ENCODE results near the gene SPIN2B. TPM values are rescaled to one million over a fixed set of nuclear protein-coding genes. Genes with fewer than 3 reads are reported as not detected.

SPIN2B gene
- total and polyA plus RNA-seq, 2 of the 4 experiments (the other 2 are of a cell fraction): 3.0 to 9.3 TPM

DNA sequence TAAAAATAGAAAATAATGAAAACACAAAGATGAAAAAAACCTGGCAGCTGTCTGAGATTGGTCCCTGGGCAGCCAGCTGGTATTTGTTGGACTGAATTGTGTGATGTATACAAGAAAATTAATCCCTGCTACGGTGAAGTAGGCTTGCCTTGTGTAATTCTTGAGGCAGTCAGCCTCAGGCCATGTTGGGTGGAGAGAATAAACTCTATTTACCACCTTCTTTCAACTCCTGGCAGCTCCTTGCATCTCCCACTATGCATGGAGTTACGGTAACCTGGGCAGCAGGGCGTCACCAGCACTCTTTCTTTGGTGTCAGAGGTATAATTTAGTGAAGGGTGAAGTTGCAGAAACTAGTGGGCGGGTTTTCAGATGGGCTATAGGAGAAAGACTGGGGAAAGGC is 12.4 kb upstream of the SPIN2B start:
- H2BK5ac ChIP-seq (ENCODE audit: low read depth, low read length, poor library complexity, severe bottlenecking): no peak overlapping the region
- H3K14ac ChIP-seq (replicated peaks; ENCODE audit: low read depth, low read length): no peak overlapping the region
- TF ChIP-seq, protein P1, sequence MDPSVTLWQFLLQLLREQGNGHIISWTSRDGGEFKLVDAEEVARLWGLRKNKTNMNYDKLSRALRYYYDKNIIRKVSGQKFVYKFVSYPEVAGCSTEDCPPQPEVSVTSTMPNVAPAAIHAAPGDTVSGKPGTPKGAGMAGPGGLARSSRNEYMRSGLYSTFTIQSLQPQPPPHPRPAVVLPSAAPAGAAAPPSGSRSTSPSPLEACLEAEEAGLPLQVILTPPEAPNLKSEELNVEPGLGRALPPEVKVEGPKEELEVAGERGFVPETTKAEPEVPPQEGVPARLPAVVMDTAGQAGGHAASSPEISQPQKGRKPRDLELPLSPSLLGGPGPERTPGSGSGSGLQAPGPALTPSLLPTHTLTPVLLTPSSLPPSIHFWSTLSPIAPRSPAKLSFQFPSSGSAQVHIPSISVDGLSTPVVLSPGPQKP (IDR thresholded peaks at IDR 0.05; ENCODE audit: borderline replicate concordance, low read depth, low read length): no peak
- TF ChIP-seq MAFK (IDR thresholded peaks at IDR 0.05; ENCODE audit: low read depth, low read length): no peak
- TF ChIP-seq, protein P2, sequence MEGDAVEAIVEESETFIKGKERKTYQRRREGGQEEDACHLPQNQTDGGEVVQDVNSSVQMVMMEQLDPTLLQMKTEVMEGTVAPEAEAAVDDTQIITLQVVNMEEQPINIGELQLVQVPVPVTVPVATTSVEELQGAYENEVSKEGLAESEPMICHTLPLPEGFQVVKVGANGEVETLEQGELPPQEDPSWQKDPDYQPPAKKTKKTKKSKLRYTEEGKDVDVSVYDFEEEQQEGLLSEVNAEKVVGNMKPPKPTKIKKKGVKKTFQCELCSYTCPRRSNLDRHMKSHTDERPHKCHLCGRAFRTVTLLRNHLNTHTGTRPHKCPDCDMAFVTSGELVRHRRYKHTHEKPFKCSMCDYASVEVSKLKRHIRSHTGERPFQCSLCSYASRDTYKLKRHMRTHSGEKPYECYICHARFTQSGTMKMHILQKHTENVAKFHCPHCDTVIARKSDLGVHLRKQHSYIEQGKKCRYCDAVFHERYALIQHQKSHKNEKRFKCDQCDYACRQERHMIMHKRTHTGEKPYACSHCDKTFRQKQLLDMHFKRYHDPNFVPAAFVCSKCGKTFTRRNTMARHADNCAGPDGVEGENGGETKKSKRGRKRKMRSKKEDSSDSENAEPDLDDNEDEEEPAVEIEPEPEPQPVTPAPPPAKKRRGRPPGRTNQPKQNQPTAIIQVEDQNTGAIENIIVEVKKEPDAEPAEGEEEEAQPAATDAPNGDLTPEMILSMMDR (conservative IDR thresholded peaks at IDR 0.05; ENCODE audit: low read depth, low read length): no peak
- no peak for TF ChIP-seq NFE2L2 (IDR thresholded peaks at IDR 0.05; ENCODE audit: low read depth, low read length)
- TF ChIP-seq CEBPB (IDR thresholded peaks at IDR 0.05; ENCODE audit: low read depth, low read length): no peak
- TF ChIP-seq, protein P3, sequence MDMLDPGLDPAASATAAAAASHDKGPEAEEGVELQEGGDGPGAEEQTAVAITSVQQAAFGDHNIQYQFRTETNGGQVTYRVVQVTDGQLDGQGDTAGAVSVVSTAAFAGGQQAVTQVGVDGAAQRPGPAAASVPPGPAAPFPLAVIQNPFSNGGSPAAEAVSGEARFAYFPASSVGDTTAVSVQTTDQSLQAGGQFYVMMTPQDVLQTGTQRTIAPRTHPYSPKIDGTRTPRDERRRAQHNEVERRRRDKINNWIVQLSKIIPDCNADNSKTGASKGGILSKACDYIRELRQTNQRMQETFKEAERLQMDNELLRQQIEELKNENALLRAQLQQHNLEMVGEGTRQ (IDR thresholded peaks at IDR 0.05; ENCODE audit: low read depth, low read length): no peak
- no peak for TF ChIP-seq POLR2A (IDR thresholded peaks at IDR 0.05; ENCODE audit: low read depth, low read length)
- TF ChIP-seq RCOR1 (IDR thresholded peaks at IDR 0.05; ENCODE audit: insufficient replicate concordance, low read length): no peak
- no peak for TF ChIP-seq MXI1 (IDR thresholded peaks at IDR 0.05; ENCODE audit: borderline replicate concordance, low read depth, low read length)
- no peak for TF ChIP-seq RAD21 (IDR thresholded peaks at IDR 0.05; ENCODE audit: low read length)
- no peak for TF ChIP-seq BHLHE40 (IDR thresholded peaks at IDR 0.05; ENCODE audit: low read depth, low read length)
- no peak for TF ChIP-seq CHD1 (IDR thresholded peaks at IDR 0.05; ENCODE audit: low read depth, low read length)
- TF ChIP-seq MAZ (IDR thresholded peaks at IDR 0.05; ENCODE audit: borderline replicate concordance, low read depth, low read length): no peak
- no peak for TF ChIP-seq FOS (IDR thresholded peaks at IDR 0.05; ENCODE audit: low read depth, low read length)
- no peak for TF ChIP-seq RFX5 (IDR thresholded peaks at IDR 0.05; ENCODE audit: low read depth, low read length)
- no peak for TF ChIP-seq SMC3 (IDR thresholded peaks at IDR 0.05; ENCODE audit: low read depth, low read length)
- H3K9me3 ChIP-seq (ENCODE audit: control insufficient read depth, insufficient read depth, low read length): no peaks in the 10 kb centered on the region
- H2AK9ac ChIP-seq (replicated peaks; ENCODE audit: low read depth, low read length, poor library complexity): no peak overlapping the region
- H2BK20ac ChIP-seq (ENCODE audit: low read depth, low read length): no peak overlapping the region
- ChIA-PET CTCF (no interaction called here), POLR2A (ENCODE audit: unreplicated experiment) (no interaction called here)
- no peak overlapping the region for H4K5ac ChIP-seq (ENCODE audit: low read depth, low read length)
- no peak overlapping the region for H3K9ac ChIP-seq (ENCODE audit: low read depth, low read length)
- intact Hi-C loops (cut with micrococcal nuclease) (no loop called here), in situ Hi-C loops (cut with MboI; ENCODE audit: low sequenced_read_pairs) (loop anchor here (25.0 kb wide), 1 partner anchor 779 kb away; the partner anchor contains the start of gene ZXDA), dilution Hi-C loops (cut with HindIII; ENCODE audit: low sequenced_read_pairs, unreplicated experiment) (no loop called here)
- no peak overlapping the region for H3K4me3 ChIP-seq (ENCODE audit: insufficient read depth, low read depth, low read length)
- no peak overlapping the region for H2BK15ac ChIP-seq (ENCODE audit: low read depth, low read length)
- BruUV-seq (replicated peaks): no TSS peak
- H3K9me1 ChIP-seq (ENCODE audit: insufficient read depth, low read length): no peaks in the 10 kb centered on the region
- ATAC-seq (ENCODE audit: low read depth) (no peak), DNase-seq (no peak)
- H4K8ac ChIP-seq (ENCODE audit: low read depth in 2 of 2, low read length in 2 of 2): no peak overlapping the region
- WGBS, 2 experiments (ENCODE audit: extremely low coverage in 2 of 2, insufficient read length in 1 of 2): no CpG with 5 or more reads among the region's 4 CpGs
- H3K4me1 ChIP-seq (ENCODE audit: control insufficient read depth, insufficient read depth, low read length): no peaks in the 10 kb centered on the region
- H2BK120ac ChIP-seq (ENCODE audit: low read depth, low read length): no peak overlapping the region
- no peak overlapping the region for H4K91ac ChIP-seq (ENCODE audit: insufficient read depth, low read depth, low read length)
- H3K4me2 ChIP-seq (ENCODE audit: low read depth, low read length): no peak overlapping the region
- no peak overlapping the region for H3K4ac ChIP-seq (ENCODE audit: low read depth, low read length)
- no peak overlapping the region for H3K18ac ChIP-seq (ENCODE audit: low read depth, low read length)
- H3K79me1 ChIP-seq (ENCODE audit: low read depth in 1 of 2, low read length in 2 of 2): no peaks in the 10 kb centered on the region
- no peak overlapping the region for H2AFZ ChIP-seq (replicated peaks; ENCODE audit: low read length, poor library complexity)
- H2AK5ac ChIP-seq (ENCODE audit: low read depth, low read length): no peak overlapping the region
- H3K27me3 ChIP-seq (ENCODE audit: control insufficient read depth, insufficient read depth, low read length): no peaks in the 10 kb centered on the region
- no peak overlapping the region for H3K23ac ChIP-seq (ENCODE audit: low read depth, low read length)
- no peaks in the 10 kb centered on the region for H3K36me3 ChIP-seq (ENCODE audit: control insufficient read depth, insufficient read depth, low read length)
- H4K20me1 ChIP-seq (ENCODE audit: insufficient read depth, low read length): no peaks in the 10 kb centered on the region
- no peak overlapping the region for H3K56ac ChIP-seq (ENCODE audit: extremely low read depth, insufficient read depth, low read length)
- no peak overlapping the region for H3K27ac ChIP-seq (ENCODE audit: insufficient read depth, low read length)

All from IMR-90 (cell line).